Stimulated activated CD4-positive, alpha-beta T cell treated with anti-CD3 and anti-CD28 coated beads, Interleukin-4, amount 100 ng/mL, for 4 hours (primary cell): ENCODE results near the gene SAAL1.

Experiments used
- DNase-seq, 2 experiments: peaks; one replicate each; pipeline ENCODE4 v3.0.0-alpha.2; 2020

The SAAL1 gene

DNA sequence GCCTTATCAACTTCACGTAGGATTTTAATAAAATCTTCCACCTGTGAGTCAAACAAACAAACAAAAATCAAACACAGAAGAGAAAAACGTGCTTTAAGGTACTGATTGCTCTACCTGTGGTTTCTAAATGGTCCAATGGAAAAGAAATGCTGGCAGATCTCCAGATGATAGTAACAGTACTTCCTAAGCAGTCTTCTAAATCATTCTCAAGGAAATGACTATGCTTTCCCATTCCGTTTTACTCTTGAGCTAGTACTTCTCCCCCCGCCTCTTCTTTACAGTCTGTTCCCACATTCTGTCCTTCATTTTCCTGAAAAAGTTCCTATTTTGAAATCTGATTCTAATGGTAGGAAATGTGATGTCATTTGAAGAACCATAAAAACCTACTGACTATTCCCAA, 25.4 kb downstream of the SAAL1 start:
- DNase-seq: no peak

DNA sequence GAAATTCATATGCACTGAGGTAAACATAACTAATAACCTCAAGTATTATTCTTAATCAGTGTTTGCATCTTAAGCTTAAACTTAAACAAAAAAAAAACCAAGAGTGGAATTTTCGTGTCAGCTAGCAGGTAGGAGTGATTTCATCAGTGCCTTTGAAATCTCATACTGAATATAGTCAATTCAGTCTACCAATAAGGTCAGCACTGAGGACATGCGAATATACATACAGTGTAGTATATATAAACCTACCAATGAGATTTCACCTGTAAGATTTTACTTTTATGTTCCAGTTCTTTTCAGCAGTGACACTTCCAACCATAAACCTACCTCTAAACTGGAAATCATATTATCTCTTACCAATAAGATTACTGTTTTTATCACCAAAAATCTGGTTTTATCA, 27.0 kb downstream of the SAAL1 start:
- no peak for DNase-seq

DNA sequence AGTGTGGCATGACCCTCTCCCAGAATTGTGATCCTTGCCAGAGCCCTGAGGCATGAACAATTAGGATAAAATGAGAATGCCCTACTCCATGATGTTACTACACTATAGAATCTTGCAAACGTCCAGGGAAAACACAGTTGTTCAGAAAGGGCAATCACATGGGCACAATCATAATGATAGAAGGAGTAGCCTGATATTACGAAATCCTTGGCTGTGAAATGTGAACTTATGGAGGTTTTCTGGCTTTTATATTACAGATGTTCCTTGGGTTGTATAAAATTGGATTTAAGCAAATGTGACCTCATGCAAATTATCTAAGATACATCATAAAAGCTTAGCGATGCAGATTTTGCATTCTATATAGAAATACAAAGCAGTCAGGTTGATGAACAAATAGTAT, 30.4 kb downstream of the SAAL1 start:
- DNase-seq: no peak

DNA sequence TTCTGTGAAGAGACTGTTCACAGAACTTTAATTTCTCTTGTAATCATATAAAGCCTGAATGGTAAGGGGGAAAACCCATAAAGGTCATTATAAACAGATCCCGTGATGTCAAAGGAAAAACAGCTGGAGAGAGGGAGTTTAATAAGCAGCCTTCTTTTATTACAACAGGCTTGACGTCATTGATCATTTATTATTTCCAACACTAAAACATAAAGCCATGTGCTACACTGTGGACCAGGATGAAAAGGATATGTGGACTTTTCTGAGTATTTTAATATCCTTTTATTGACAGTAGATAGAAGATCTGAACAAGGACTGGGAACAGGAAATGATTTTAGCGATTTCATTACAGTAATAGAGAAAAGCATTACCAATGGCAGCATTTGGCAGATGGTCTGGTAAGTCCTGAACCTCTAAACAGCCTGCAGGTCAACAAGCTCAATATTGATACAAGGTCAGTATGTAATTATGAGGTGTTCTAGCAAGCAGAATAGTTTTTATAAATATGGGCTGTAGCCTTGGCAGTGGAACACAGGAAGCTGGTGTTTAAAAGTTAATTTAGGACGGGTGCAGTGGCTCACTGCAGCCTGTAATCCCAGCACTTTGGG, 34.7 kb downstream of the SAAL1 start:
- no peak for DNase-seq

DNA sequence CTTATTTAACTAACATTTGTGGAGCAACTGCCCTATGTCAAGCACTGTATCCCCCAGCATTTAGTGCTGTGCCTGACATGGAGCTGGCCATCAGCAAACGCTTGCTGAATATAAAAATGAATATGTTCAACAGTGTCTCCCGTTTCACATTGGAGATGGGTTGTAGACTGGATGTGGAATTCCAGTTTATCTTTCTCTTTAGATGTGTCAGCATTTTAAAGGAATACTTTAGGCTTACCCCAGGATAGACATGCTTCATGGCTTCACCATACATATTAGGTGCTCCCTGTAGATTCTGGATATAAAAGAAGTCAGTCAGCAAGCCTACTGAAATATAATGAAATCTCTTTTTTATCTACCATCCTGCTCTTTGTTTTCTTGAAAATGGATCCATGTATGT, 38.5 kb downstream of the SAAL1 start:
- DNase-seq: no peak

DNA sequence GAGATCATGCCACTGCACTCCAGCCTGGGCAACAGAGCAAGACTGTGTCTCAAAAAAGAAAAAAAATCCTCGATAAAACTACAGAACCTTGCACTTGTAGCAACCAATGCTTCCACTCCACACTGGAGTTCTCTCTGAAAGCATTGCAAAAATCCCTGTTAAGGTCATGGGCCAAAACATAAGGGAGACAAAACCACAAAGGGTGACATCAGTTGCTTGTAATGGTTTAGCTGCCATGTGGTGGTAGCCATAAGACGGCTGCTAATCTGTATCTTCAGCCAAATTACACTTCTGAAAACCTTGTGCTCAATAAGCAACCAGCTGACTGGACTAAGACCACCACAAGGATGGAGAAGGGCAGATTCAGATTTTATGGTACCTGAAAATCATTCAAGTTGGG, 39.3 kb downstream of the SAAL1 start:
- DNase-seq: no peak

DNA sequence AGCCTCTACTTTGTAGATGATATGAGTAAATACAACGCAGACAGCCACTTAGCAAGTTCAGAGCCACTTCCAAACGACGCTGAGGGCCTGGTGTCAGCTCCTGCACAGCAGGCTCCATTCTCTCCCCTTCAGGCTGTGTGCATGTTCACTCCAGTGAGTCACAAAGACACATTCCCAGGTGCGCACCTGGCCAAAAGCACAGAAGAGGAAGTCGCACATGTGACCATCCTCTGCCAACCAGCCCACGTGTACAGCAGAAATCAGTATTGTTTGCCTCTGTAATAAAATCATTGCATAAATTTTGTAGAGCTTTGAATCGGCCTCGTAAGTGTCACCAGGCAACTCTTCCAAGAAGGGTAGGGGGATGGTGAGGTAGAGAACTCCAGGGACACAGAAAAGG, 40.3 kb downstream of the SAAL1 start:
- DNase-seq: no peak

DNA sequence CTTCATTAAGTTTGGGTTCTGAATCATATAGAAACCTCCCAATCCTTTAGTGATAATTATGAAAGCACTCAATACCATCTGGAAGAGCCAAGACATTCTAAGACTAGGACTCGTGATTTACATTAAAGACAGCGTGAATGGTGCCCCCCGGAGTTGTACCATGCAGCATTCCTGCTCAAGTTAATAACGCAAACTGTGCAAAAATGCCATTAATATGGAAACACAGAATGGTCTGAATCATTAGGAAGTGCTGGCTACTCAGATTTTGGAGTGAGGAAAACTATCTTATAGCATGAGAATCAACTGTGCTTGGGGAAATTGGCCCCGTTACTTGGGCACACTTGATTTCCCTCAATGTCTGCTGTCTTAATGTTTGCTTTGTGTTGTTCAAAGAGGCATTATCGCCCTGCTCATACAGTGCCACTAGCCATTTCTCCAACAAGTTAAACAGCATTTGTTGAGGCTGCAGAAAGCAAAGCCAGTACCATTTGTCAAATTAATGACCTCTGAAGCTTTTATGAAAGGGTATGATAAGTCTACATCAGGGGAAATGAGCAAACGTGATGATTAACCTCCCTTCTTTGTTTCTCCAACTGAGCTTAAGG, 41.3 kb downstream of the SAAL1 start:
- no peak for DNase-seq

DNA sequence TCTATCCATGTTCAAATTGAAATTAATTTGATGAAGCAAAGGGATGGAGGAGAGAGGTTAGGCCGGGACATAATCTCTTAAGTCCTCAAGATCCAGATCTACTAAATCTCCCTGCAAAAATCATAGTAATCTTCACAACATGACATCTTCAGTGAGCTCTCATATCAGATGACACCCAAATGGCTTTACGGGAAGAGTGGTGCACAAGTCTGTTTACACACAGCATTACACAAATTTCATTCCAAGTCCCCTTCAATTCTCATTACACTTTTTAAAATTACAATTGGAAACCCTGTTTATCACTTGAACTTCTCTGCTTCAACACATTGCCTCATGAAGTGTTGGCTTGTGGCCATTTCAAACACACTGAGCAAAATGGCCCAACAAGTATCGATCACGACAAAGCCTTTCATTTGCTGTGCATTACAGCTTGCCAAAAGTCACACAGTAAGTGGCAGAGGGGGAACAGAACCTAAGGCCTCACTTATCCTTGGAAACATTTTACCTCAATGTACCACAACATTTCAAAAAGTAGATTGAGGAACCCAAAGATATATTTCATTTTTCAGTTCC, 41.9 kb downstream of the SAAL1 start:
- no peak for DNase-seq

DNA sequence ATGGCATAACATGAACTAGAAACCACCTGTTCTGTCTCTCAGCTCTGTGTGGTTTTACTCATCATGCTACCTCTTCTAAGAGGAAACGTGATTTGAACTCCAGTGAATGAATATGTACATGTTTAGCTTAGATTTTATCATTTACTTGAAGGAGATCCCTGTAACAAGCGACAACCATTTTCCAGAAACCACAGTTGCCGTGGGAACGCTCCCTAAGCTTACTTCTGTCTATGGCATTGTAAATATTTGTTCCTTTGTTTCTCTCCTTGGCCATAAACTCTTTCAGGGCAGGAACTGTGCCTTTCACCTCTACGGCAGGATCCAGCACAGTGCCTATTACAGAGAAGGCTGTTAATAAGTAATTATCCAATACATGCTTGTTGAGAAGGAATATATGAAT, 42.8 kb downstream of the SAAL1 start:
- no peak for DNase-seq

DNA sequence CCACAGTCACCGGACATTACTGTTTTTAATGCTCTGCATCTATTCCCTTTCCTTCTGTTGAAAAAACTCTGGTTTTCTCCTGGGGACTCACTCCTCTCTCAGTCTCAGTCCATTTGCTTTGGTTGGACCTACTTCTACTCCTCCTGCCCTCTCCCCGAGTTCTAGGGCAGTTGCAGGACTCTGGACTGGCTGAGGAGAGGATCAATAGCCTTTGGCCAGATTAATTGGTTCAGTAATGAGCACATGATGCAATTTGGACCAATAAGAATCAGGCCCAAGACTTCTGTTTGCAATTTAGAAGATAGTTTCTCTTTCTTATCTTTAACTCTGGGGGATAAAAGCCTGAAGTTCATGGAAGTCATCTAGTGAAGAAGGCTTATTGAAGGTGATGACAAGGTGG, 44.5 kb downstream of the SAAL1 start:
- no peak for DNase-seq

DNA sequence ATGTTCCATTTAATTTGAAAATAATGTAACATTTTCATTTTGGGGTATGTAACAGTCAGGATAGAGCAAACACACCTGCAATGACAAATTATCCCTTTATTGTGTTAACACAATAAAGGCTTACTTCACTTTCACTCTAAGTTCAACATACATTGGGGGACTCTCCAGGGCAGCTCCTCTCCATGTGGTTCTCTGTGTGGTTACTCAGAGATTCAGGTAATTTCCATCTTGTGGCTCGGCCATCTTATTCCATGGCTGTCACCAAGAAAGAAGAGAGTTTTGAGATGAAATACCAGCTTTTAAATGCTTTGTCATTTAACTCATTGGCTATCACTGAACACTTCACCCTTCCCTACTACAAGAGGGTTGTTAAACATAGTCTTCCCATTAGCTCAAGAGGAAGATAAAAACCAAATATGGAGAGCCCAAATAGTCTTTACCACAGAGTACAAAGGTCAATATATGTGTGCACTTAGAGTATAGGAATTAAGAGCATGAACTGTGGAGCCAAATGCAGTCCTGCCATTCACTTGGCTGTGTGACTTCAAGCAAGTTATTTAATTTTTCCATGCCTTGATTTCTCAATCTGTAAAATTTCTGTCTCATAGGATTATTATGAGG, 49.2 kb downstream of the SAAL1 start:
- DNase-seq: no peak

DNA sequence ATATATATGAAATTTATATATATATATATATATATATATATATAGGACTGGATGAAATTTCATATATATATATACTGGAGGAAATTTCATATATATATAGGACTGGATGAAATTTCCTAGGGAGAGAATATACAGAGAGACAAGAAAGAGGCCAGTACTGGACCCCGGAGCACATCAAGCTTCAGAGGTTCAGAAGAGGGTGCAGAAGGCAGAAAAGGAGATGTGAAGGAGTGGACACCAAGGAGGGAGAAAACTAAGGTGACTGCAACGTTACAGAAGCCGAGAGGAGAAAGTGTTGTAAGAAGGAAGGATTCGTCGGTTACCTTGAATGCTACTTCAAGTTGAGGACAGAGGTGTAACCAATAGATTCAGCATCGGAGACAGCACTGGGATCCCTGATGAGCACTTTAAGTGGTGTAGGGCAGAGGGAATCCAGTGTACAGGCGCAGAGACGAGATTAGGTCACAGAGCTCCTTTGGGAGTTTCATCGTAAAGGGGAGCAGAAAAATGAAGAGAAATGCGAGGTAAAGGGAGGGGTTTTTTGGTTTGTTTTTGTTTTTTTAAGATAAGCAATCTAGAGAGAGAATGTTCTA, 51.3 kb downstream of the SAAL1 start:
- no peak for DNase-seq

DNA sequence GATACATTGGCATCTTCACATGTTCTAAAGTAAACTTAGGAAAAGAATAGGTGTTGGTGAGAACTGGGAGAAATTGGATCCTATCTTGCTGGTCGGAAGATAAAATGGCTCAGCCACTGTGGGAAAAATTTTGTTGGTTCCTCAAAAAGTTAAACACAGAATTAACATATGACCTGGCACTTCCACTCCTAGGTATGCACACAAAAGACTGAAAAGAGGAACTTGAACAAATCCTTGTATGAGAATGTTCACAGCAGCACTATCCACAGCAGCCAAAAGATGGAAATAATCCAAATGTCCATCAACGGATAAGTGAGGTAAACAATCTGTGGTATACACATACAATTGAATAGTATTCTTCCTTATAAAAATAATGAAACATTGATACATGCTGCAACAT, 55.0 kb downstream of the SAAL1 start:
- DNase-seq: no peak

DNA sequence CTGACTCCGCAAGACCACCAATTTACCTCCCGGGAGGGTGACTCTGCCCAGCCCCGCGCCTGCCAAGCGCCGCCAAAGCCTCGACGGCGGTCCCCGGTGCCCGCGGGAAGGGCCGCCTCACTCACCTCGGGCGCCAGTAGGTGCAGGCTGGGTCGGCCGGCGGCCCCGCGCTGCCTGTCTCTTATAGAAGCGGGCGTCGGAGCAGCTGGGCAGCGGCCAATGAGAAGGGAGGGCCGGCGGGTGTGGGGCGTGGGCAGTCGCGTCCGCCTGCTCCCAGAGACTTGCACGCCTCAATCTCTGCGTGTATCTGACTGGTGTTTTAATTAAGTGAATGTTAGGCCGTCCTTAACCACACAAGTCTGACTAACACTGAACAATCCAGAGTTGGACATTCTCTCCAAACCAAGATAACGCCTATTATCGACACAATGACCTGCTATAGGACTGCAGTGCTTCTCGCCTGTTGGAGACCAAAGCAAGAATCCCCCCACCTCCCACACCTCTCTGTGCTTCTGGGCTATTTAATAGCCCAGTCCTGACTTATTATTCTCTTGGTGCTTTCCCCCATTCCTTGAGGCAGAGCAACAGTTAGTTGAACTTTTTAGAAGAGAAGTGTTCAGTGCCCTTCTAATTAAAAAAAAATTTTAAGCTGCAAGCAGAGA, 59.6 kb downstream of the SAAL1 start, which contains the start of gene TPH1:
TSS of gene TPH1 (minus strand) at position 154 of the 662 bp plus-strand sequence. CDS start 5,507 bp downstream, outside the sequence.
- no peak for DNase-seq

DNA sequence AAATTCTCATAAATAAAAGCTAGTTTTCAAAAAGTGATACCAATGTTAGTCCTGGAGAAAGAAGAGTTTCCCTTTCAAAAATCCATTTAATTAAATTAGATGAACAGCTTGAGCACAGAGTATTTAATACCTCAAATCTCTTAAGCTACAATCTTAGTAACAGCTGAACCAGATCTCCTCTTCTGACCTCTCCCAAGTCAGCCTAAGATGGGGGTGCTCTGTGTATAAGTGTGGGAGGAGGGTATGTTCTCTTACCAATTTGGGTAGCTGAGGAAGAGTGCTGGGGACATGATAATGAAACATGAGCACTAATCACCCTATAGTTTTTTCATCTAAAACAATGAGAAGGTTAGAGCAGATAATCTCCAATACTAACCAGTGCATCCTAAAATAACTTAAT, 69.4 kb downstream of the SAAL1 start:
- DNase-seq: no peak
